PC-9 (cell line): ENCODE measurements around the gene ZNF668.

Experiments used
- EZH2 ChIP-seq: fragments of 200-600 bp; sonication (generic); IDR thresholded peaks from 2 replicates; pipeline ENCODE4 v1.8.0; 2017; ENCODE audit warnings: antibody characterized with exemption, low read depth
- TF ChIP-seq, protein P1 (sequence below): fragments of 200-600 bp; sonication (generic); conservative IDR thresholded peaks from 2 replicates; pipeline ENCODE4 v1.6.1; 2017; ENCODE audit warnings: mixed run types, antibody characterized with exemption, mild to moderate bottlenecking, moderate library complexity

DNA sequence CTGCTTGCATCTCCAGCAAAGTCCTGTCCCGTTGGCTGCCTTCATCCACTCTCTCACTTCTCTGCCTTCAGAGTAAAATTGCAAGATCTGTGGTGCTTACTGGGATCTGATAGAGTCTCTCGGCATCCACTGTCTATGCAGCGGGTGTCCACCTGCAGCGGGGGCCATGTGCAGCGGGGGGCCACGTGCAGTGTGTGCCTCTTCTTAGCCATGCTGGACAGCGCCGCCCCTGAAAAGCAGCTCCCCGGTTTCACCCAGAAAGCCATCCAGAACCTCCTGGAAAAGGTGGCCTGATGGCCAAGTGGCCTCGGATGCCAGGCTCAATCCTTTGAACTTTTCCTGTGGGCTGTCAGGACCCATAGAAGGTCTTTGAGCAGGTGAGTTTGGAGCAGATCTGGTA, 31.2 kb downstream of the ZNF668 start:
- no peak for TF ChIP-seq EZH2
- TF ChIP-seq, protein P1, sequence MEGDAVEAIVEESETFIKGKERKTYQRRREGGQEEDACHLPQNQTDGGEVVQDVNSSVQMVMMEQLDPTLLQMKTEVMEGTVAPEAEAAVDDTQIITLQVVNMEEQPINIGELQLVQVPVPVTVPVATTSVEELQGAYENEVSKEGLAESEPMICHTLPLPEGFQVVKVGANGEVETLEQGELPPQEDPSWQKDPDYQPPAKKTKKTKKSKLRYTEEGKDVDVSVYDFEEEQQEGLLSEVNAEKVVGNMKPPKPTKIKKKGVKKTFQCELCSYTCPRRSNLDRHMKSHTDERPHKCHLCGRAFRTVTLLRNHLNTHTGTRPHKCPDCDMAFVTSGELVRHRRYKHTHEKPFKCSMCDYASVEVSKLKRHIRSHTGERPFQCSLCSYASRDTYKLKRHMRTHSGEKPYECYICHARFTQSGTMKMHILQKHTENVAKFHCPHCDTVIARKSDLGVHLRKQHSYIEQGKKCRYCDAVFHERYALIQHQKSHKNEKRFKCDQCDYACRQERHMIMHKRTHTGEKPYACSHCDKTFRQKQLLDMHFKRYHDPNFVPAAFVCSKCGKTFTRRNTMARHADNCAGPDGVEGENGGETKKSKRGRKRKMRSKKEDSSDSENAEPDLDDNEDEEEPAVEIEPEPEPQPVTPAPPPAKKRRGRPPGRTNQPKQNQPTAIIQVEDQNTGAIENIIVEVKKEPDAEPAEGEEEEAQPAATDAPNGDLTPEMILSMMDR: no peak
